HG03280 (cell line): ENCODE data around the gene RSRC1.
"Not testable (repeated sequence)": the region's sequence is repeated elsewhere in the genome, so short reads cannot be mapped to it uniquely, and the experiment has no call there.

Experiments
- ATAC-seq: cut with Tn5 transposase; IDR thresholded peaks from one replicate; pipeline ENCODE4 v1.9.1; 2021; ENCODE audit warnings: mild to moderate bottlenecking, moderate library complexity; ENCODE audit not compliant: unreplicated experiment

Gene RSRC1

DNA sequence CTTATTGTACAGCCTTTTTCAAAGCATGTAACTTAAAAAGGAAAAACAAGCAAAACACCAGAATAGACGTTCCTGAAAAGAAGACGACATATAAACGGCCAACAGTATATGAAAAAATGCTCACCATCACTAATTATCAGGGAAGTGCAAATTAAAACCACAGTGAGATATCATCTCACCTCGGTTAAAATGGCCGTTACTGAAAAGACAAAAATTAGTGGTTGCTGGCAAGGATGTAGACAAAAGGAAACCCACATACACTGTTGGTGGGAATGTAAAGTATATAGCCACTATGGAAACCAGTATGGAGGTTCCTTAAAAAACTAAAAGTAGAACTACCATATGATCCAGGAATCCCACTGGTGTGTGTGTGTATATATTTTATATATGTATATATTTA, 396.6 kb downstream of the RSRC1 start:
- ATAC-seq: no peak

GRCh38 chr3:158508481-158508880, 398.6 kb downstream of the RSRC1 start:
- ATAC-seq: no peak

- ATAC-seq: no peak
Observed at GRCh38 chr3:158509891-158510290, 400.0 kb downstream of the RSRC1 start.

DNA sequence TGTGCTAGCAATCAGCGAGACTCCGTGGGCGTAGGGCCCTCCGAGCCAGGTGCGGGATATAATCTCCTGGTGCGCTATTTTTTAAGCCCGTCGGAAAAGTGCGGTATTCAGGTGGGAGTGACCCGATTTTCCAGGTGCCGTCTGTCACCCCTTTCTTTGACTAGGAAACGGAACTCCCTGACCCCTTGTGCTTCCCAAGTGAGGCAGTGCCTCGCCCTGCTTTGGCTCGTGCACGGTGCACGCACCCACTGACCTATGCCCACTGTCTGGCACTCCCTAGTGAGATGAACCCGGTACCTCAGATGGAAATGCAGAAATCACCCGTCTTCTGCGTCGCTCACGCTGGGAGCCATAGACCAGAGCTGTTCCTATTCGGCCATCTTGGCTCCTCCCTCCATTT, 406.8 kb downstream of the RSRC1 start:
- ATAC-seq: not testable (repeated sequence)

DNA sequence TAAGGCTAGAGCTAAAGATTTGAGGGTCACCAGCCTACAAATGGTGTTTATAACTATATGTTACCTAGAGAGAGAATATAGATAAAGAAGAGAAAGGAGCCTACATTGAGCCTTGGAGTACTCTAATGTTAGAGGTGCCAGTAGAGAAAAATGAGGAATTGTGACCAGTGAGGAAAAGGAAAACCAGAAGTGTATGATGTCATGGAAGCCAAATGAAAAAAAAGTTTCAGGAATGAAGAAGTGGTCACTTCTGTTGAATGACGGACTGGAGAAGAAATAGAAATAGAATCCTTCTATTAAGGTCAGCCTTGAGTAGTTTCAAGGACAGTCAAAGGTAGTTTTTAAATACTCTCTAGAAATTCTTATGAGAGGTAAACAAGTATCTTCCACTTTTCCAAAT, 409.9 kb downstream of the RSRC1 start:
- ATAC-seq: no peak

- no peak for ATAC-seq
Observed at GRCh38 chr3:158520433-158520832, 410.5 kb downstream of the RSRC1 start.

GRCh38 chr3:158522221-158523136, 412.6 kb downstream of the RSRC1 start:
- ATAC-seq: no peak

DNA sequence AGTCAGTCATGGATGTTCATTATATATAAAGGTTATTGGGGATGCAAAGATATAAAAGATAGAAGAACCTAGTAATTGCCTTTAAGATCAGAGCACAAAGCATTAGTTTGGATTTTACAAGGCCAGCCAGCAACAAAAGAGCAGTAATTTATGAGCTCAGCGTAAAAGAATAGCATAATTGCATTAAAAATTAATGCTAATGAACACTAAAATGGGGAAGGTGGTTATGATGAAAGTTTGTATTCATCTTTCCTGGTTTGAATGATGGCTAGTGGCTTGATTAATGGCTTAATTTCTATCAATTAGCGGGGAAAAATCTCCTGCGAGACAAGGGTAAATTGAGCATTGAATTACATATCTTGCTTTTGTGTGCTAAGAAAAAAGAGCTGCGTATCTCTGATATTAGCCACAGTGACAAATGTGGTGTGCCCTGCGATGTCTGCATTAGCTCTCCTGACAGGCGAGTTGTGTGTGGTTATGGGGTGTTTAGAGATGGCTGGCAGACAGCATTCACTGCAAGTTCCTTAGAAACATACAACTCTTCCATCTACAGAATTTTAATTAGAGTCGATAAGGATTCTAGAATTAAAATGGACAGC, 418.3 kb downstream of the RSRC1 start:
- no peak for ATAC-seq

DNA sequence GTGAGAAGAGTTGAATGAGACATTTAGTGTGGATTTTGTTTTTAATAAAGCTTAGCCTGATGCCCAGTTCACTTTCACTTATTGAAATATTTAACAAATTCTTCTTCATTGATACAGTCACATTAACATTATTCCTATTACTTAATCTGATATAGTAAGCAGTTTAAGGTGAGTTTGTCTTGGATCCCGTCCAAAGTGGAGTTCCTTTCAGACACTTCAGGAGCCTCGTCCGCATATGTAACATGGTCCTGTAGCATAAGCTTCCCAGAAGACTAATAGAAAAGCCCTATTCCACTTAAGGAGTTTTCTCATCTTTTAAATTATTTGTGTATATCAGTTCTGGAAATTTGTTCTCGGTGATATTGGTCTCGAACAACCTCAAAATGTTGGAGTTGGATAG, 421.4 kb downstream of the RSRC1 start:
- no peak for ATAC-seq

DNA sequence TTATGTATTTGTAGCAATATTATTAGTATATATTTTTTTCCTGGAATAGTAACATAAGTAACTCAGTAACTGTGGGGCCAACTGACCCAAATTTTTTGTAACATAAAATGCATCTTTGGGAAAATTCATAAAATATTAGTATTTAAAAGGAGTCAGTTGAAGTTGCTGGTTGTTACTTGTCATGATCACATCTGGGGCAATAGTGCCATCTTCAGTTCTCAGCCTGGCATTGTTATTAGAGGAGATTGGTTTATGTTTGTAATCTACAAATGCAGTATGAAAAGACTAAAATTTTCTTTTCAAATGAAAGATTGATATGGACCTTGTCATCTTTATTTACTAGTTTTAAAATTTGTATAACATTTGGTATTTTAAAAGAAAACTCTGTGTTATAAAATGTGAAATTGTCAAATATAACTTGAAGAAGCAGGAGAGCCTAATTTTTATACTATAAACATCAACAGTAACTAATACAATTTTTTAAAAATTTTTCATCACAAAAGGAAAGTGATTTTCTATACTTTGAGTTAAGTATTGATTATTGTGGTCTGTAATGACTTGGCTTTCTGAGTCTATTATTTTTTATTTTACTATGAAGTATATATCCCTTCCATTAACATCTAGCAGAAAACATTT, 422.3 kb downstream of the RSRC1 start:
- ATAC-seq: no peak

GRCh38 chr3:158535918-158536317, 426.0 kb downstream of the RSRC1 start:
- ATAC-seq: no peak

DNA sequence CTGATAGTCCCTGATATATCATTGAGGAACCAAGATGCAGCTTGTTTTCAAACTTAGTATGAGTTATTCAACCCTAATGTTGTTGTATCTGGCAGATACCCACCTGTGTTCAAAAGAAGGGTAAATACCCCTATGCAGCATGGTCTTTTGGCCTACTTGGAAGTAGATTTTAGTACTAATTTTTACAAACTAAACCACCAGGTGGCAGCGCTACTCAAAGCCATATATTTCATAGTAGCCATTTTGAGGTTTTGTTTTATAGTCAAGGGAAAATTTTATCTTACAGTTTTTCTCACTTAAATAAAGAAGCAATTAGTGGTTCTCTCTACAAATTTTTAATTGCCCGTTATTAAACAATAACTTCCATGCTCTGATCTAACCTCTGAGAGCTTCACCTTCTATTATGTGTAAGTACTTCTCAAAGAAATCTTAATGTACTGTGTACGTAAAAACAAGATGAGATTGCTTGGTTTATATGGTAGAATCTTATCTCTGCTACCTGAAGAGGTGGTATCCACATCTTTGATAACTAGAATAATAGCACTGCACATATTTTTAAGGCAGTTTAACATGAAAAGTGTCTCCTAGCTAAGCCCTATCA, 429.6 kb downstream of the RSRC1 start:
- ATAC-seq: no peak

- ATAC-seq: no peak
Observed at GRCh38 chr3:158540066-158540465, 430.2 kb downstream of the RSRC1 start.

GRCh38 chr3:158548691-158549090, 438.8 kb downstream of the RSRC1 start:
- no peak for ATAC-seq

- ATAC-seq: not testable (repeated sequence)
Observed at GRCh38 chr3:158549938-158550337, 440.0 kb downstream of the RSRC1 start.

- no peak for ATAC-seq
Observed at GRCh38 chr3:158552124-158552523, 442.2 kb downstream of the RSRC1 start.

- ATAC-seq: no peak
Observed at GRCh38 chr3:158559504-158559903, 449.6 kb downstream of the RSRC1 start.

GRCh38 chr3:158560979-158561378, 451.1 kb downstream of the RSRC1 start:
- no peak for ATAC-seq

- no peak for ATAC-seq
Observed at GRCh38 chr3:158562674-158563073, 452.8 kb downstream of the RSRC1 start.

GRCh38 chr3:158563076-158563475, 453.2 kb downstream of the RSRC1 start:
- no peak for ATAC-seq

GRCh38 chr3:158565076-158565475, 455.2 kb downstream of the RSRC1 start:
- ATAC-seq: no peak
